Gastrocnemius medialis (tissue), 4 donors: ENCODE data around the gene HSPA12B.

Experiments
- POLR2A ChIP-seq, 2 donors: fragments of 450-650 bp; IDR thresholded peaks; one replicate each; pipeline ENCODE4 v1.6.1; 2017; ENCODE audit warnings: antibody characterized with exemption in 2 of 2, mild to moderate bottlenecking in 2 of 2, moderate library complexity in 2 of 2
- TF ChIP-seq, protein P1 (sequence below), 5 experiments: fragments of 450-650 bp in 3 of 5; fragments of 200-600 bp in 2 of 5; sonication (generic) in 2 of 5; IDR thresholded peaks in 4 of 5; conservative IDR thresholded peaks in 1 of 5; 1 replicate in 4 of 5; 2 replicates in 1 of 5; pipeline ENCODE4 v1.5.1; 2016 to 2019; ENCODE audit warnings: antibody characterized with exemption in 5 of 5, mild to moderate bottlenecking in 3 of 5, moderate library complexity in 3 of 5

DNA sequence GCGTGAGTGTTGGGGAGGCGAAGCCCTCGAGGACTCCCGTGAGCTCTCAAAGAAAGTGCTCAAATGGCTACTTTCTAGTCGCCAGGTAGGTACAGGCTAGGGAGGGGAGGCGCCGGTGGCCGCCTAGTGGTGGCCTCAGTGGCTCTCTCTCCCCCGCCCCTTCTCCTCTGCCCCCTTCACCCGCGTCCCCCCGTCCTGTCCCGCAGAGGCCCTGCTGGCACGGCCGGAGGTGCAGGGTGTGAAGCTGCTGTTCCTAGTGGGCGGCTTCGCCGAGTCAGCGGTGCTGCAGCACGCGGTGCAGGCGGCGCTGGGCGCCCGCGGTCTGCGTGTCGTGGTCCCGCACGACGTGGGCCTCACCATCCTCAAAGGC, 18.8 kb downstream of the HSPA12B start:
- TF ChIP-seq, protein P1, sequence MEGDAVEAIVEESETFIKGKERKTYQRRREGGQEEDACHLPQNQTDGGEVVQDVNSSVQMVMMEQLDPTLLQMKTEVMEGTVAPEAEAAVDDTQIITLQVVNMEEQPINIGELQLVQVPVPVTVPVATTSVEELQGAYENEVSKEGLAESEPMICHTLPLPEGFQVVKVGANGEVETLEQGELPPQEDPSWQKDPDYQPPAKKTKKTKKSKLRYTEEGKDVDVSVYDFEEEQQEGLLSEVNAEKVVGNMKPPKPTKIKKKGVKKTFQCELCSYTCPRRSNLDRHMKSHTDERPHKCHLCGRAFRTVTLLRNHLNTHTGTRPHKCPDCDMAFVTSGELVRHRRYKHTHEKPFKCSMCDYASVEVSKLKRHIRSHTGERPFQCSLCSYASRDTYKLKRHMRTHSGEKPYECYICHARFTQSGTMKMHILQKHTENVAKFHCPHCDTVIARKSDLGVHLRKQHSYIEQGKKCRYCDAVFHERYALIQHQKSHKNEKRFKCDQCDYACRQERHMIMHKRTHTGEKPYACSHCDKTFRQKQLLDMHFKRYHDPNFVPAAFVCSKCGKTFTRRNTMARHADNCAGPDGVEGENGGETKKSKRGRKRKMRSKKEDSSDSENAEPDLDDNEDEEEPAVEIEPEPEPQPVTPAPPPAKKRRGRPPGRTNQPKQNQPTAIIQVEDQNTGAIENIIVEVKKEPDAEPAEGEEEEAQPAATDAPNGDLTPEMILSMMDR (IDR thresholded peaks at IDR 0.05 in 4 of 5, conservative IDR thresholded peaks at IDR 0.05 in 1 of 5) = no peak
- no peak for TF ChIP-seq POLR2A (IDR thresholded peaks at IDR 0.05)
